Stimulated activated CD4-positive, alpha-beta T cell treated with anti-CD3 and anti-CD28 coated beads, Interleukin-15, amount 100 ng/mL, for 24 hours (primary cell): ENCODE data around the gene ZCCHC18.

ENCODE experiments used
- DNase-seq: peaks from one replicate; pipeline ENCODE4 v3.0.0-alpha.2; 2020

ZCCHC18 gene

DNA sequence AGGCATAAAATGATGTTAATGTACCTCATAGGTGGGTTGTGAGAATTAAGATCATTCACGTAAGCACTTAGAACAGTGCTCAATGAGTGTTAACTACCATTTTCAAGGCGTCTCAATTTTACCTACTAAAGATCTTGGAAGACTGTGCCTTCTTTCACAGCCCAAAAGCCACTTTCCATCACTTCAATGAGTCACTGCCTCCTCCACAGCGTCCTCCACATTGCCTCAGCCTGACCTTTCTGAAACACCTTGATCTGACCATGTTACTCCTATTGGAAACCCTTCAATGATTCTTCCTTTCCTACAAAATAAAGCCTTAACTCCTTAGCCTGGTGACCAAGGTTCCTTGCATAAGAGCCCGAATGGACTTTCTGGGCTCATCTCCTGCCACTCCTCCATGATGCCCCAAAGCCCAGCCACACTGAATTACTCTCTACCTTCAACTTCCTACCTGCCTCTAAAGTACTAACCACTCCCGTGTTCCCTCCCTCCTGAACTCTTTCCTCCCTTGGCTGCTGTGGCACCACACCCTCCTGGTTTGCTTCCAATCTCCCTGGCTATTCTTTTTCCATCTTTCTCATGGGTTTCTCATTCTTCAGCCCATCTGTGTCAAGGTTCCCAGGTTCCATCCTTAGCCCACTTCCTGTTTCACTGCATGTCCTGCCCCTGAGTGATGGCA is 22.4 kb downstream of the ZCCHC18 start:
- DNase-seq: no peak

DNA sequence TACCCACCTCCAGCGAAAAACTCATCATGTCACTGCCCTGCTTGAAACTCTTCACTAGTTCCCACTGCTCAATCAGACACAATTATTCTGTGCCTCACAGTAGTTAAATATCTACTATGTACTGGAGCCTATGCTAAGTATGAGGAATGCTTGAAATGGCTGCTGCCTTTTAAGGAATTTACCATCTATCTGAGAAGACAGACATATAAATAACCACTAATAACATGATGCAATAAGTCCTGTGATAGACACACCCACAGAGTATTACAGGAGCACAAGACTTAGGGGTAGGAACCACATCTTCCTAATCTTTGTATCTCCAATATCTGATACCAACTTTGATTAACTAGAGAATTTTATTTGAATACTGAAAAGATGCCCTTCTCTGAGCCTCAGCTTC is 23.4 kb downstream of the ZCCHC18 start:
- DNase-seq: no peak

DNA sequence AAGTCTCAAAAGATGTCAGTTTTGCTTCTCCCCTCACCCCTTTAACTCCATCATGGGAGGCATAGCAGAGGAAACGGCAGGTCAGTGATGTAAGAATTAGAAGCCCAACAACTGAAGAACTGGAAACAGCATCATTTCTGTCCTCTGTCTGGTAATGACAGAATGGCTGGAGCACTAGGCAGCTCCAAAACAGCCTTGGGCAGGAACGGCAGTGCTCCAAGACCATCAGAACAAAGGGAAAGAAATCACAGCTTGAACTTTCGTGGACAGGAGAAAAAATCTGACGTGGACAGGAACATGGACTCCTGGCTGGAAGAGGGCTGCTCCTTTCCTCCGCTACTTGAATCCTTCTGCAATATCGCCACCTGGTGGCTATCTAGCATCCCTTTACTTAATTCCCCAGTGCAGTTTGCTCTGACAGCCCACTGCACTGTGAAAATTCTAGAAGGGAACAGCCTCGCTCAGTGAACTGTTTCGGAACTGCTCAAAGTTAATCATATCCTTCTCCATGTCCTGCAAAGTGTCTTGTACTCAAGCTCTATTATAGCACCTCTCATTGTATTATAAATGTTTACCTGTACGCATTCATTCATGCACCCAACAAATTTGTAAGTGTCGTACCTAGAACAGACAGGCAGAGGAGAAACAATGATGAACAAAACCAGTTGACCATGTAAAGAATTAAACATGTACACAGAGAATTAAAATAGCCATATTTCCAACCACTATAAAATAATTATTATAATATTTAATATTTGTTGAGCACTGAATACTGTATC is 24.1 kb downstream of the ZCCHC18 start:
- DNase-seq: peak; percentile 51

DNA sequence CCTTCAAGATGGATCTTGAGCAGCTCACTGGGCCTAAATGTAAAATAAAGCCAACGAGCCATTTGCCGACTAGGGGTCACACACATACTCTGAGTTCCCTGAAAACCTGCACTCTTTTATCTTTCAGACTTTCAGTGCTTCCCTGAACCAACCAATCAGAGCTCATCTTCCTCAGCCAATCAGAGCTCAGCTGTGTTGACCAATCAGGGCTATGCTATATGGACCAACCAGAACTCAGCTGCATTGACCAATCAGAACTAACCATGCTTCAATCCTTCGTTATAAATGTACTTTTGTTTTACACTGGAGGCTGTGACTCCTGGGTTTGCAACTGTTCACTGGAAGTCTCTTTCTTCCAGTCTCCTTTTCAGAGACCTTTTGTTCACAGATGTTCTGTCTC is 25.2 kb downstream of the ZCCHC18 start:
- no peak for DNase-seq

DNA sequence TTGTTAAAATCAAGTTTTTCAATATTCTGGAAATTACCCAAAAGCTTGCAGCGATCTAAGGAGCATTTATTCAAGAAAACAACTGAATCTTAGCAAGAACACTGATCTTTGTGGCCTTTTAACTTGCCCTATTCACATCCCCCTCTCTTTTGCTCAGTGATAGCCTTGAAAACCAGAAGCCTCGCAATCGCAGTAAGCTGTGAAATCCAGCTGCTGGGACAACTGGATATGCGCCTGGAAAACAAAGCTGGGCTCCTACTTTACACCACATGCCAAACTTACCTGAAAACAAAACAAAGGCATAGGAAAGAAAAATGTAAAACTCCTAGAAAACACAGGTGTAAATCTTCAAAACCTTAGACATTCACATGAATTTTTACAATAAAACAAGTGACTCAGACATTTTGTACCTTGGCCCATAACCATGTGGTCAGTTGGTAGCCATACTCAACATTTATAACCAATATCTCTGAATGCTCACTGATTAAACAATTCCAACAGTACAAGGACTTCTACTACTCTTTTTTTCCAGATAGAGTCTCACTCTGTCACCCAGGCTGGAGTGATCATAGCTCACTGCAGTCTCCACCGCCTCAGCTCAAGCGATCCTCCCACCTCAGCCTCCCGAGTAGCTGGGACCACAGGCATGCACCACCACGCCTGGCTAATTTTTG is 28.9 kb downstream of the ZCCHC18 start:
- no peak for DNase-seq

DNA sequence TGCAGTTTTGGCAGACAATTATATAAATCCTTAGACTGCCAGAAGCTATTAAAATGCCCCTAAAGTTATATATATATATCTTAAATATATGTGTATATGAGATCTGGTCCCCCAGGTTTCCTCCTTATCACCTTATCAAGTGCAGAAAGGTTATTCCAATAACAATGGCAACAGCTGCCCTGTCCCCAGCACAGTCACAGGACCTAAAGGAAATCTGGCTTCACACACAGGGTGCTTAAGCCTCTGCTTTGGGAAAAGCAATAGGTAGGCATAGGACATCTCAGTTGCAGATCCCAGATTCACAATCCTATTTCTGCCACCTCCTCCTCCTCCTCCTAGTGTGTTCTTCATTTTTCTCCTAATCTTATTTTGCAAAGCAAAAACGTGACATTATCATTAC is 38.7 kb downstream of the ZCCHC18 start:
- no peak for DNase-seq

DNA sequence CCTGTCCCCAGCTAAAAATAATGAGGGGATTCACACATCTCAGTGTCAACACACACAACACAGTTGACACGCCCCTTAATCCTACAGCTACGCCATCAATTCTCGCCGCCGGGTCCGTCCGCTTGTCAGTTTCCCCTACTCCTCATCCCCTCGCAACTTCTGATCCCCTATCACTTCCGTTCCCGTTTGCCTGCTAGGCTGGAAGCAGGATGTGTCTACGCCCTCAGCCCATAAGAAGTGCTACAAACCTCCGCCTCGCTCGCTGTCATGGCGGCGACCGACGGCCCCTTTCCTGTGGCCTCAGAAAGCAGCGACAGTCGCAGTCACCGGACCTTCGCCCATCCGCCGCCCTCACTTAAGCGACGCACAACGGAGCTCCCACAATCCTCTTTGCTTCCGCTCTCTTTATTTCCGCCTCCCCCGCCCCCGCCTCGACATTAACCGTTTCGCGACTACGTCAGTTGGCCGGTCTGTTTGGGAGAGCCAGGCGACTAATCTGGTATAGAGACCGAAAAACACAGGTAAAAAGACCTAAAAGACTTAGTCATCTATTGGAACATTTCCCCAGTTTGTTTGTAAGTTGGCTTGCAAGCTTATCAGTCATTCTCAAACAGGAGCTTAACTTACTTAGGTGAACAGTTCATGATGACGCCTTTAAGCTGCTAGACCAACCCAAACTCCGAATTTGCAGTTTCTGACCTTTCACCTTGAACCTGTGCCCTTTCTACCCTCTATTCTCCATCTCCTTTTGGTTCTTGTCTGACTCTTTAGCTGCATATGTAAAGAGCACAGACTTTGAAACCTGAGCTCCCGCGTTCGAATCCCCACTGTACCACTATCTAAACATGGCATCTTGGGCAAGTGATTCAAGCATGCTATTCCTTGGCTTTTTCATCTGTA is 44.6 kb downstream of the ZCCHC18 start, which contains the start of gene SLC25A53:
Gene SLC25A53 (minus strand): TSS at position 380 of the 900 bp plus-strand sequence. CDS start 51,752 bp downstream, outside the sequence.
- DNase-seq: peak; percentile 78
